ENCODE measurements around the gene PRTG. TPM values are rescaled to one million over a fixed set of nuclear protein-coding genes. Genes with fewer than 3 reads are reported as not detected.

Gene PRTG
- total RNA-seq, 1 experiment from 2014 or later, result 11.4 TPM

- Histone ChIP-seq H3K27ac (ENCODE audit: low read length) (no peak overlapping the region), H3K4me1 (ENCODE audit: control insufficient read depth, insufficient read depth, low read length) (no peaks in the 10 kb centered on the region), H3K27me3 (ENCODE audit: control insufficient read depth, insufficient read depth, low read length) (no peaks in the 10 kb centered on the region), H3K9me3 (ENCODE audit: control insufficient read depth, insufficient read depth, low read depth, low read length) (no peaks in the 10 kb centered on the region), H3K36me3 (ENCODE audit: control insufficient read depth, insufficient read depth, low read length) (peaks cover 7% of the 10 kb centered on the region; the same call in 1 of the 2 replicates), H3K4me3 (ENCODE audit: low read depth in 2 of 2, low read length in 2 of 2) (no peak overlapping the region)
- no TSS peak for BruUV-seq (replicated peaks)
- CTCF ChIA-PET, result interaction anchor here (0.6 kb wide), 1 partner anchor 602 kb away, joined by 3 read pairs; no protein-coding TSS in a partner anchor
- DNase-seq (ENCODE audit: low read depth, low spot score) (no peak), ATAC-seq (no peak)
- intact Hi-C loops (cut with micrococcal nuclease; ENCODE audit: unreplicated experiment) (no loop called here), in situ Hi-C loops (cut with HindIII; ENCODE audit: low pct_unique_long_range_greater_than_20kb, low sequenced_read_pairs) (no loop called here)
- POLR2A ChIA-PET, result interaction anchor here (0.5 kb wide), 1 partner anchor 154 kb away, joined by 5 read pairs; no protein-coding TSS in a partner anchor
- TF ChIP-seq TCF7L2 (IDR thresholded peaks at IDR 0.05; ENCODE audit: low read depth, low read length) (no peak), POLR2AphosphoS5 (IDR thresholded peaks at IDR 0.05; ENCODE audit: low read depth, low read length) (no peak), SIN3A (IDR thresholded peaks at IDR 0.05; ENCODE audit: borderline replicate concordance, insufficient read depth, low read depth, low read length) (no peak)
- TF ChIP-seq, protein P1, sequence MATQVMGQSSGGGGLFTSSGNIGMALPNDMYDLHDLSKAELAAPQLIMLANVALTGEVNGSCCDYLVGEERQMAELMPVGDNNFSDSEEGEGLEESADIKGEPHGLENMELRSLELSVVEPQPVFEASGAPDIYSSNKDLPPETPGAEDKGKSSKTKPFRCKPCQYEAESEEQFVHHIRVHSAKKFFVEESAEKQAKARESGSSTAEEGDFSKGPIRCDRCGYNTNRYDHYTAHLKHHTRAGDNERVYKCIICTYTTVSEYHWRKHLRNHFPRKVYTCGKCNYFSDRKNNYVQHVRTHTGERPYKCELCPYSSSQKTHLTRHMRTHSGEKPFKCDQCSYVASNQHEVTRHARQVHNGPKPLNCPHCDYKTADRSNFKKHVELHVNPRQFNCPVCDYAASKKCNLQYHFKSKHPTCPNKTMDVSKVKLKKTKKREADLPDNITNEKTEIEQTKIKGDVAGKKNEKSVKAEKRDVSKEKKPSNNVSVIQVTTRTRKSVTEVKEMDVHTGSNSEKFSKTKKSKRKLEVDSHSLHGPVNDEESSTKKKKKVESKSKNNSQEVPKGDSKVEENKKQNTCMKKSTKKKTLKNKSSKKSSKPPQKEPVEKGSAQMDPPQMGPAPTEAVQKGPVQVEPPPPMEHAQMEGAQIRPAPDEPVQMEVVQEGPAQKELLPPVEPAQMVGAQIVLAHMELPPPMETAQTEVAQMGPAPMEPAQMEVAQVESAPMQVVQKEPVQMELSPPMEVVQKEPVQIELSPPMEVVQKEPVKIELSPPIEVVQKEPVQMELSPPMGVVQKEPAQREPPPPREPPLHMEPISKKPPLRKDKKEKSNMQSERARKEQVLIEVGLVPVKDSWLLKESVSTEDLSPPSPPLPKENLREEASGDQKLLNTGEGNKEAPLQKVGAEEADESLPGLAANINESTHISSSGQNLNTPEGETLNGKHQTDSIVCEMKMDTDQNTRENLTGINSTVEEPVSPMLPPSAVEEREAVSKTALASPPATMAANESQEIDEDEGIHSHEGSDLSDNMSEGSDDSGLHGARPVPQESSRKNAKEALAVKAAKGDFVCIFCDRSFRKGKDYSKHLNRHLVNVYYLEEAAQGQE (IDR thresholded peaks at IDR 0.05; ENCODE audit: insufficient read depth in 1 of 2, low read depth in 2 of 2, low read length in 1 of 2), result no peak
- TF ChIP-seq, protein P2, sequence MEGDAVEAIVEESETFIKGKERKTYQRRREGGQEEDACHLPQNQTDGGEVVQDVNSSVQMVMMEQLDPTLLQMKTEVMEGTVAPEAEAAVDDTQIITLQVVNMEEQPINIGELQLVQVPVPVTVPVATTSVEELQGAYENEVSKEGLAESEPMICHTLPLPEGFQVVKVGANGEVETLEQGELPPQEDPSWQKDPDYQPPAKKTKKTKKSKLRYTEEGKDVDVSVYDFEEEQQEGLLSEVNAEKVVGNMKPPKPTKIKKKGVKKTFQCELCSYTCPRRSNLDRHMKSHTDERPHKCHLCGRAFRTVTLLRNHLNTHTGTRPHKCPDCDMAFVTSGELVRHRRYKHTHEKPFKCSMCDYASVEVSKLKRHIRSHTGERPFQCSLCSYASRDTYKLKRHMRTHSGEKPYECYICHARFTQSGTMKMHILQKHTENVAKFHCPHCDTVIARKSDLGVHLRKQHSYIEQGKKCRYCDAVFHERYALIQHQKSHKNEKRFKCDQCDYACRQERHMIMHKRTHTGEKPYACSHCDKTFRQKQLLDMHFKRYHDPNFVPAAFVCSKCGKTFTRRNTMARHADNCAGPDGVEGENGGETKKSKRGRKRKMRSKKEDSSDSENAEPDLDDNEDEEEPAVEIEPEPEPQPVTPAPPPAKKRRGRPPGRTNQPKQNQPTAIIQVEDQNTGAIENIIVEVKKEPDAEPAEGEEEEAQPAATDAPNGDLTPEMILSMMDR (IDR thresholded peaks at IDR 0.05), result no peak
Observed at GRCh38 chr15:55633731-55634130, 109.2 kb downstream of the PRTG start.

DNA sequence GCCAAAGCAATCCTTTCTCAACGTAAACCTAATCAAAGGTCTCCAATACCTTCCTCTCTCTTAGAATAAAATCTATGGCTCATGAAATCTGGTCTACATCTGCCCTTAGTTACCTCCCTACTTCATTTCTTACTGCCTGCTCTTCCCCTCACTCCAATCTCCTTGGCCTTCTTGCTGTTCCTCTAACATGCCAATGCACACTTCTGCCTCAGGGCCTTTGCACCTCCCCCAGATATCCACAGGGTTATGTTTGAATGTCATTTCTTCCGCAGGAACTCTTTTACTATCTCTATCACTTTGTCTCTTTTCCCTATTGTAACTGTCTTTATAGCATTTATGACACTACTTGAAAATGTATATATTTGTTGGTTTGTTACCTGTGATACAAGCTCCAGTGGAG lies 110.5 kb downstream of the PRTG start:
- TF ChIP-seq TCF7L2 (IDR thresholded peaks at IDR 0.05; ENCODE audit: low read depth, low read length) (no peak), SIN3A (IDR thresholded peaks at IDR 0.05; ENCODE audit: borderline replicate concordance, insufficient read depth, low read depth, low read length) (no peak), POLR2AphosphoS5 (IDR thresholded peaks at IDR 0.05; ENCODE audit: low read depth, low read length) (no peak)
- TF ChIP-seq, protein P1 (IDR thresholded peaks at IDR 0.05; ENCODE audit: insufficient read depth in 1 of 2, low read depth in 2 of 2, low read length in 1 of 2), result no peak
- TF ChIP-seq, protein P2 (IDR thresholded peaks at IDR 0.05), result no peak
- DNase-seq (ENCODE audit: low read depth, low spot score) (no peak), ATAC-seq (no peak)
- ChIA-PET POLR2A (no interaction called here), CTCF (no interaction called here)
- H3K4me1 ChIP-seq (ENCODE audit: control insufficient read depth, insufficient read depth, low read length), result peaks cover 3% of the 10 kb centered on the region; the same call in 1 of the 2 replicates
- no peak overlapping the region for H3K27ac ChIP-seq (ENCODE audit: low read length)
- H3K27me3 ChIP-seq (ENCODE audit: control insufficient read depth, insufficient read depth, low read length), result no peaks in the 10 kb centered on the region
- in situ Hi-C loops (cut with HindIII; ENCODE audit: low pct_unique_long_range_greater_than_20kb, low sequenced_read_pairs) (no loop called here), intact Hi-C loops (cut with micrococcal nuclease; ENCODE audit: unreplicated experiment) (no loop called here)
- BruUV-seq (replicated peaks), result no TSS peak
- H3K9me3 ChIP-seq (ENCODE audit: control insufficient read depth, insufficient read depth, low read depth, low read length), result no peaks in the 10 kb centered on the region
- H3K36me3 ChIP-seq (ENCODE audit: control insufficient read depth, insufficient read depth, low read length), result no peaks in the 10 kb centered on the region
- no peak overlapping the region for H3K4me3 ChIP-seq (ENCODE audit: low read depth in 2 of 2, low read length in 2 of 2)
